ENCODE measurements around the gene GNB1L. TPM values are rescaled to one million over a fixed set of nuclear protein-coding genes. Genes with fewer than 3 reads are reported as not detected.

The GNB1L gene
- total and polyA plus RNA-seq, 10 of the 15 experiments (the other 5 are each of a cell fraction or from before 2014, with no cell fraction given): 0.21 to 19.4 (median 6.8) TPM

DNA sequence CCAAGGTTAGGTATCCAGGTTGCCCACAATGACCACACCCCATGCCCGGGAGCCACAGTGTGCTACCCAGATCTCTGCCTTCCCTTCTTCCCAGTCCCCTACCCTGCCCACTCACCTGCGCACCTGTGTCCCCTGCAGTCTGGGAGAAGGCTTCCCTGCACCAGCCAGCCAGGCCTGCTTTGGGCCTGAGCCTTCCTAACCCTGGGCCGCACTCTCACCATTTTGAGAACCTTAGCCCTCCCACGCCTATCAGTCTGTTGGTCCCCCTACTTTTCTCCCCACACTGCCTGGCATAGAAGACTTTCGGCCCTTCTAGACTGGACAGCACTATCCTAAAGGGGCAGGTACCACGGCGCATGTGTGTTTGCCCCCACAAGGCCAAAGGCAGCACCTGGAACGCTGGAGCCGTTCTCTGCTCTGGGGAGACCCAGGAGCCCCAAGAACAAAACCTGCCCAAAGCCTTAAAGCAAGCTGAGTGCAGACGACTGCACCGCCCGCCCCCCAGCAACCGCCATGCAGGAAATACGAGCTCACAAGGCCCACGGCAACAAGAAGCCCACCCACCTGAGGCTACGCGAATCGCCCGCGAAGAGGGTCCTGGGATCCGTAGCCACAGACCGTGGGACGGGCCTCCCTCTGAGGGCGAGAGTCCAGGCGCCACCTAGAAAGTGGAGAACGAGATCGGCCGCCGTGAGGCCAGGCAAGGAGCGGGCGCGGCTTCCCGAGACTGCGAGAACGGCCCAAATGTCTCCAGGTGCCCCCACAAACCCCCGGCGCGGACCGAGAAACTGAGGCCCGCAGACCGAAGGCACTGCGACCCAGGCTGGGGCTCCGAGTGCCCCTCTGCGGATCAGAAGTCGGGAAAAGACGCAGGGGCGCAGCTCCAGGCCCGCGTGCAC is 546 bp downstream of the GNB1L start (continued):
- TF ChIP-seq, protein P1, sequence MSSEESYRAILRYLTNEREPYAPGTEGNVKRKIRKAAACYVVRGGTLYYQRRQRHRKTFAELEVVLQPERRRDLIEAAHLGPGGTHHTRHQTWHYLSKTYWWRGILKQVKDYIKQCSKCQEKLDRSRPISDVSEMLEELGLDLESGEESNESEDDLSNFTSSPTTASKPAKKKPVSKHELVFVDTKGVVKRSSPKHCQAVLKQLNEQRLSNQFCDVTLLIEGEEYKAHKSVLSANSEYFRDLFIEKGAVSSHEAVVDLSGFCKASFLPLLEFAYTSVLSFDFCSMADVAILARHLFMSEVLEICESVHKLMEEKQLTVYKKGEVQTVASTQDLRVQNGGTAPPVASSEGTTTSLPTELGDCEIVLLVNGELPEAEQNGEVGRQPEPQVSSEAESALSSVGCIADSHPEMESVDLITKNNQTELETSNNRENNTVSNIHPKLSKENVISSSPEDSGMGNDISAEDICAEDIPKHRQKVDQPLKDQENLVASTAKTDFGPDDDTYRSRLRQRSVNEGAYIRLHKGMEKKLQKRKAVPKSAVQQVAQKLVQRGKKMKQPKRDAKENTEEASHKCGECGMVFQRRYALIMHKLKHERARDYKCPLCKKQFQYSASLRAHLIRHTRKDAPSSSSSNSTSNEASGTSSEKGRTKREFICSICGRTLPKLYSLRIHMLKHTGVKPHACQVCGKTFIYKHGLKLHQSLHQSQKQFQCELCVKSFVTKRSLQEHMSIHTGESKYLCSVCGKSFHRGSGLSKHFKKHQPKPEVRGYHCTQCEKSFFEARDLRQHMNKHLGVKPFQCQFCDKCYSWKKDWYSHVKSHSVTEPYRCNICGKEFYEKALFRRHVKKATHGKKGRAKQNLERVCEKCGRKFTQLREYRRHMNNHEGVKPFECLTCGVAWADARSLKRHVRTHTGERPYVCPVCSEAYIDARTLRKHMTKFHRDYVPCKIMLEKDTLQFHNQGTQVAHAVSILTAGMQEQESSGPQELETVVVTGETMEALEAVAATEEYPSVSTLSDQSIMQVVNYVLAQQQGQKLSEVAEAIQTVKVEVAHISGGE (CRISPR knock-in tag; IDR thresholded peaks at IDR 0.05): no peak
- TF ChIP-seq NFXL1 (IDR thresholded peaks at IDR 0.05; ENCODE audit: borderline replicate concordance) (no peak), SUPT20H (IDR thresholded peaks at IDR 0.05; ENCODE audit: borderline replicate concordance, control insufficient read depth, low read depth, low read length) (no peak)
- TF ChIP-seq, protein P2, sequence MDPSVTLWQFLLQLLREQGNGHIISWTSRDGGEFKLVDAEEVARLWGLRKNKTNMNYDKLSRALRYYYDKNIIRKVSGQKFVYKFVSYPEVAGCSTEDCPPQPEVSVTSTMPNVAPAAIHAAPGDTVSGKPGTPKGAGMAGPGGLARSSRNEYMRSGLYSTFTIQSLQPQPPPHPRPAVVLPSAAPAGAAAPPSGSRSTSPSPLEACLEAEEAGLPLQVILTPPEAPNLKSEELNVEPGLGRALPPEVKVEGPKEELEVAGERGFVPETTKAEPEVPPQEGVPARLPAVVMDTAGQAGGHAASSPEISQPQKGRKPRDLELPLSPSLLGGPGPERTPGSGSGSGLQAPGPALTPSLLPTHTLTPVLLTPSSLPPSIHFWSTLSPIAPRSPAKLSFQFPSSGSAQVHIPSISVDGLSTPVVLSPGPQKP (IDR thresholded peaks at IDR 0.05; ENCODE audit: low read depth, low read length): 0 out of 2 replicates have a peak, but pooled peaks have one; percentile 39

All from GM12878 (cell line).